GM19467 (cell line): Measurements from ENCODE around the gene TMEM131L.
A peak's percentile ranks its signal among the peaks of the same experiment; 100 is the strongest.
"Not testable (repeated sequence)": the region's sequence is repeated elsewhere in the genome, so short reads cannot be mapped to it uniquely, and the experiment has no call there.

Experiments used
- ATAC-seq: cut with Tn5 transposase; IDR thresholded peaks from one replicate; pipeline ENCODE4 v1.9.1; 2021; ENCODE audit warnings: mild to moderate bottlenecking, moderate library complexity; ENCODE audit not compliant: unreplicated experiment

Gene TMEM131L

DNA sequence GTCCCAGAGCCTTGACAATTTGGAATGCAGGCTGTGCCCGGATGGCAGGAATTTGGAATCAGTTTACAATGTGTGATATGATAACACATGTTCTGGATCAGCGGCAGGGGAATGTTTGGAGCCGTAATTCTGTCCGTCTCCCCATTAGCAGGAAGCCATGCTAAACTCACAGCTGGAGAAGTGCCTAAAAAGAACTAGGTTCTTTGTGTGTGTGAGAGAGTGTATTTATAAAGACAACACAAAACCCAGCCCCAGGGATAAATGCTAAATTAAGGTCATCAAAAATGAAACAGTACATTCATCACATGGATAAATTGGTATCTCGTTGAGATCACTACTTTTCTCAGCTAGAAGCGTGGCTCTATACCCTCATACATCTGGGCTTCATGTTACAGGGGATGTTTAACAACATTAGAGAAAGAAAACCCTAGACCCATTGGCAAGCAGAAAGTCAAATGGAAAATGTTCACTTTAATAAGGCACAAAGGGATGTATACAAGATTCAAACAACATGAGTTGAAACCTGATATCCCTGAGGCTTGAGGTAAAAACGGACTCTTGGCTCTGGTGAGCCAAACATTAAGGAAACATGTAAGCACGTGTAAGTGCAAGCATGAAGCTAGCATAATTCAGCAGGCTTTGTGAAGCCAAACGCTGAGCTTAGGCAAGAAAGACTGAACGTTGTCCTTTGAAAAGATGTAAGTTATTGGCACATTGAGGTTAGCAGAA, 18.0 kb upstream of the TMEM131L start:
- no peak for ATAC-seq

DNA sequence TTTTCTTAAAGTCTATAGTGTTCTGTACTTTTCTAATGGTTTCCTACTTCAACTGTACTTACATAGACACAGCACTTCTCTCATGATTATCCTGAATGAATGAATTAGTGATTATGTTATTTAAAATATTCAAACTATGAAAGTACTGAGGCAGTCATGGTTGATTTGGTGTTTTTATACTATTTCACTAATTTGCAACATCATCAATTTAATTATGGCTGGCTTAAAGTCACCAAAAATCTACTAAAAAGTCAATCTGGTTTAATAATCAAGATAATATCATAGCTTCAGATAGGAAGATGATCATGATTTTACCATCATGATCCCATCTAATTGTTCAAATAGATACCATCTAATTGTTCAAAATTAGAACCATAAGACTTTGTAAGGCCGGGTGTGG, 16.8 kb upstream of the TMEM131L start:
- ATAC-seq: no peak

DNA sequence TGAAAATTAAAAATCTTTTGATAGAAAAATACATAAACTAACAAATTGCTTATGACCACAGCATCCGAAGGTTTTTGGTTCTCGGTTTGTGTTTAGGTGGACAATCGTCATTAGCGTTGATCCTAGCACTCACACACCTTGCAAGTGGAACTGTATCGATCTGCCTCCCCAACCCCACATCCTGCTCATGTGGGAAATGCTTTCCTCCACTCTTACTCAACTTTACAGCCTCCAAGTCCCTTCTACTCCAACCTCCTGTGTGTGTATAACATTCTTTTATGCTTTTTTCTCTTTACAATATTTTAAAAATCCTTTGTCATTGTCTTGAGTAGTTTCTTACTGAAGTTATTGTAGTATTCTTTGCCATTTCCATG, 15.6 kb upstream of the TMEM131L start:
- ATAC-seq: peak; percentile 34

DNA sequence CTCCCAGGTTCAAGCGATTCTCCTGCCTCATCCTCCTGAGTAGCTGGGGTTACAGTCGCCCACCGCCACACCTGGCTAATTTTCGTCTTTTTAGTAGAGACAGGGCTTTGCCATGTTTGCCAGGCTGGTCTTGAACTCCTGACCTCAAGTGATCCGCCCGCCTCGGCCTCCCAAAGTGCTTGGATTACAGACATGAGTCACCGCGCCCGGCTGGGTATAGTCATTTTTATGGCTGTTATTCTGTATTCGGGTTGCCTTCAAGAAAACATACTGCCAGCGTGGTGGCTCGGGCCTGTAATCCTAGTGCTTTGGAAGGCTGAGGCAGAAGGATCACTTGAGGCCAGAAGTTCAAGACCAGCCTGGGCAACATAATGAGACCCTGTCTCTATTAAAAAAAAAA, 15.0 kb upstream of the TMEM131L start:
- ATAC-seq: not testable (repeated sequence)

DNA sequence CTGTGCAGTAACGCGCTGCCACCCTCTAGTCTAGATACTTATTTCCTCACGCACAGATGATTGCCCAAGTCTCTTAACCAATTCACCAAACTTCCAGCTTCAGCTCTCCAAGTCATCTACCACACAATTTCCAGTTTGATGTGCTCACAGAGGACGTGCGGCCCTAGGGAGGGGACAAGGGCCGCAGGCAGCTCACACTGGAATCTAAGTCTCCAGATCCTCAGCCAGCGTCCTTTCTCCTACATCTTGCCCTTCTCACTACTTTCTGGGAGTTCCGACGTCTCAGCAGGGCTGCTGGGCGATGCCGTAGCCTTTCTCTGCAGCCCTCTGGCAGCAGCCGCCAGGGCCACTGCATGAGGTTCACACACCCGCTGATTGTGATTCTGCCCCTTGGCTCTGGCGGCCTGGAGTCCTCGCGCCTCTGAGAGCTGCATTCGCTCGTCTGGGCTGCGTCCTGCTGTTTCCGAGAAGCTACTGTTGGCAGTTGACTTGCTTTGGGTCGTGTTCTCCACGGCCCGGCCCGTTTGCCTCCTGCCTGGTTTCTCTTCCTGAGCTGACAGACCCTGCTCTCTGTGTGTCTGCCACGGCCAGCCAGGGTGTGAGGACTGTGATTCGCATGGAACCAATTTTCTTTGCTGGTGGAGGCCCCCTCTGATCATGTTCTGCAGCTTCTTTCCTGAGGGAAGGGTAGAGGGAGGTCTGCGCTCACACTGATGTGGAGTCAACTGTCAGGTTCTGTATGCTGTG, 14.1 kb upstream of the TMEM131L start:
- ATAC-seq: no peak

DNA sequence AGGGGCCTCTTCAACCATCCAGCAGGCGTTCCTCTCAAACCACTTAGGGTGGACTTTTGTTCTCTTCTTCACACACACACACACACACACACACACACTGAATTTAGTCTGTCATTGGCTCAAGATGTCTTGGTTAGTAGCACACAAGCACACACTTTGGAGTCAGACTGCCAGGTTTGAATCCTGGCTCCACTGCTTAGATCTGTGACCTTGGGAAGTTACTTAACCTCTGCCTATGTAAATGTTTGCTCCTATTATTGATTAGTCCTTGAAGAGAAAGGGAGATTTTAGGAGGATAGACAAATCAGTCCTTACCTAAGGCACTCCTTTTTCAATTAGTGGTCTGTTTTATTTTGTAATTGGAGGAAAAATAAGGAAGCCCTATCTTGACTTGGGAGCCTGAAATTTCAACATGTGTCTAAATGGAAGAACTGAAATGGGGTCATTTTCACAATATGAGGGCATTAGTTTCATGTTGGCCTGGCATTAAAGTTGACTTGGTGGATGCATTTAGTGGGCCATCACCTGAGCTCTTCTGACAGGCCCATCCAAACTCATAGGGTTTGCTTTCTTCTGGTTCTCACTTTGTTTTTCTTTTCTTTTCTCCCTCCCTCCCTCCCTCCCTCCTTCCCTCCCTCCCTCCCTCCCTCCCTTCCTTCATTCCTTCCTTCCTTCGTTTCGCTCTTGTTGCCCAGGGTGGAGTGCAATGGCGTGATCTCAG, 13.3 kb upstream of the TMEM131L start:
- ATAC-seq: no peak

DNA sequence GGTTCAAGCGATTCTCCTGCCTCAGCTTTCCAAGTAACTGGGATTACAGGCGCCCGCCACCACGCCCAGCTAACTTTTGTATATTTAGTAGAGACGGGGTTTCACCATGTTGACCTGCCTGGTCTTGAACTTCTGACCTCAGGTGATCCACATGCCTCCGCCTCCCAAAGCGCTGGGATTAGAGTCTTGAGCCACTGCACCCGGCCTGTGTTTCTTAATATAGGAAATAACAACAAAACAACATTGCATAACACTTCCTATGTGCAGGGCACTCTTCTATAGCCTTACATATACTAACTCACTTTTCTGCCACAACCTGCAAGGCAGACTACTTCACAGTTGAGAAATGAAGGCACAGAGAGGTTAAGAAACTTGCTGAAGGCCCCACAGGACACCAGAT, 12.8 kb upstream of the TMEM131L start:
- ATAC-seq: no peak

DNA sequence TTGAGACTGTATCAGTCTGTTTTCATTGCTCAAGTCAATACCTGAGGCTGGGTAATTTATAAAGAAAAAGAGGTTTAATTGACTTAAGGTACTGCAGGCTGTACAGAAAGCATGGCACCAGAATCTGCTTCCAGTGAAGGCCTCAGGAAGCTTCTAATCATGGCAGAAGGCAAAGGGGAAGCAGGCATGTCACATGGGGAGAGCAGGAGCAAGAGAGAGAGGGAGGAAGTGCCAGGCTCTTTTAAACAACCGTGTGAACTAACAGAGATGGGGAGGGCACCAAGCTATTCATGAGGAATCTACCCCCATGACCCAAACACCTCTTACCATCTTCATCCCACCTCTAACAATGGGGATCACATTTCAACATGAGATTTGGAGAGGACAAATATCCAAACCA, 7.2 kb upstream of the TMEM131L start:
- no peak for ATAC-seq

DNA sequence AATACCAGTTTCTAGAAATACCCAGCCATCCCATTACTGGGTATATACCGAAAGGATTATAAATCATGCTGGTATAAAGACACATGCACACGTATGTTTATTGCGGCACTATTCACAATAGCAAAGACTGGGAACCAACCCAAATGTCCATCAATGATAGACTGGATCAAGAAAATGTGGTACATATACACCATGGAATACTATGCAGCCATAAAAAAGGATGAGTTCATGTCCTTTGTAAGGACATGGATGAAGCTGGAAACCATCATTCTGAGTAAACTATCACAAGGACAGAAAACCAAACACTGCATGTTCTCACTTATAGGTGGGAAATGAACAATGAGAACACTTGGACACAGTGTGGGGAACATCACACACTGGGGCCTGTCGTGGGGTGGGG, 4.6 kb upstream of the TMEM131L start:
- ATAC-seq: not testable (repeated sequence)

DNA sequence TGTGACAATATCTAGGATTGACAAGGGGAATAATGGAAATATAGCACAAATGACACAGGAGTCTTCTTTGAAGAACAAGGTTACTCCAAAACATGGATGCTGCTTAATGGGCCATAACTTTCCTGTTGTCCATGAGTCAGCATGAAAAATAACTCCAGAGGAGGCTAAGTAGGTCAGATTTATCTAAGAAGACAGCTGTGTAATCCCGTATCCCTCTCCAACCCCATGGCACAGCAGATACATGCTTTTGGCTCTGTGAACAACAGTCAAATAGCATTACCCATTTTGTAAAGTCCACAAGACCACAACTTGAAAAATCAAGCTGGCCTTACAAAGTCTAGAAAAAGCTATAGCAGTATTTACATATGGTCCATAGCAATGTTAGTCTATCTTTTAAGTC, 2.1 kb upstream of the TMEM131L start:
- no peak for ATAC-seq

DNA sequence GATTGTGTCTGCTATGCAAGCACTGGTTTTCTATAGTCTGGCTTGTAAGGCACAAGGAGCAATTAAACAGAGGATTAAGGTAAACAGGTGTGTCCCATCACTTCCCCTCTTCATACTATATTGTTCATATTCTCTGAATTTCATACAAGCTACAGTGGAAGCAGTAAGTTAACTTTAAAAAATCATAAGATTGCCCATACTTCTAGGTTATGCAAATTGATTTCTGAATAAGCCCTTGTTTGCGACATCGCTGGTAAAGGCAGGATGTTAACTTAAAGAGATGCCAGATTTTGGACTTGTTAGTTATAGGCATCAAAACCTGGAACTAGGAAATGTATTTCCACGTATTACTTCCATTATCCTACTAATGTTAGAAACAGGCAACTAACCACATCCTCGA, 1.0 kb upstream of the TMEM131L start:
- no peak for ATAC-seq

DNA sequence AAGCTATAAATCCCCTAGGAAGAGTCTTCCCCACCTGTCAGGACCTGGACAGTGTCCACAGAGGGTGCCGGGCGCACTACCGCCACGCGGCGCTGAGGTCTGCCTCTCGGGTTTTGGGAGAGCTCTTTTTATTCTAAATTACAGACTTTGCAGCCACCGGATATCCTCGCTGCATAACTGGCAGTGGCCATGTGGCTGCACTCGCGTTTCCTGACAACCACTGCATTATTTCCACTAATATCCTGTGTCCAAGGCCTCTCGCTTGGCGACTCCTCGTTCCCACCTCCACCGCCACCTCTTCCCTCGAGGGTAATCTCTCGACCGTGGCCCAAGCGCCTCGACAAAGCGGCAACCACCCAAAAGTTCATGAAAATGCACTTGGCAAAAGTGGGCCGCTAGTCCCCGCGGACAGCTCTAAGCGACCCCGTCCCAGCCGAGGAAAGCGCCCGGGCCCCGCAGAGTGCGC, 512 bp upstream of the TMEM131L start:
- peak; percentile 1 for ATAC-seq

DNA sequence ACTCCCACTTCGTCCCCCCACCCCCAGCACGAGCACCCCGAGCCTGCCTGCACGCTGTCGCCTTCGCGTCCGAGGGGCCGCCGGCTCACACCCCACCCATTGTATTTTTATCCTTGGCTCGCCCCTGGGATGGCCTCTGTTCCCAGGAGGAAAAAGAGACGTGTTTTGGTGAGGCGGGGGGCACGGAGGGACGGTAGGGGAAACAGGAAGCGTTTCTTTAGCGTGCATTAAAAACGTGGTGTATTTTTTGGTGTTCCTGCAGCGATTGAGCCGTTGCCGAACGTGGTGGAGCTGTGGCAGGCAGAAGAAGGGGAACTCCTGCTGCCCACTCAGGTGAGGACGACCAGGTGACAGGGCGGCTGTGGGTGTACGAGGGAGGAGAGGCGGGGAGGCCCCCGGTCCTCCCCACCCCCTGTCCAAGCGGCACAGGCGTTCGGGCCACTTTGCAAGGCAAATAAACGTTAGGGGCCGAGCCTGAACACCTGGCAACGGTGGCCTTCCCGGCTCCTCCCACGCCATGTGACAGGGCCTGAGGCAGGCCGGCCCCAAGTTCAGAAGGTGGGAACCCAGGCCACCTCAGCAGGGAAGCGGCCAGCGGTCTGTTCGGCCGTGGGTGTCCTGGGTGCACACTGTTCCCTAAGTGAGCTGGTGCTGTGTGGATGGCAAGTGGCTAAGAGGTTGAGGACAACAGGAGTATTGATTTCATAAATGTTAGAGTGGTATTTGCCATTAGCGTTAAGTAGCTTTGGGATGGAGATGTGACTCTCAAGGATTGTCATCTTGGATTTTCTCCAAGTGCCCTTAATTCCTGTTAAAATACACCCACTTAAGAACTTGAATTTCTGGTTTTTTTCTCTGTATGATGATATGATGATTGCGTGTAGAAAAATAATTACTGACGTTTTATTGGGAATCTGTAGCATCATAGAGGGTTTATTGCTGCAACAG, 1.1 kb downstream of the TMEM131L start:
- ATAC-seq: peak; percentile 52

DNA sequence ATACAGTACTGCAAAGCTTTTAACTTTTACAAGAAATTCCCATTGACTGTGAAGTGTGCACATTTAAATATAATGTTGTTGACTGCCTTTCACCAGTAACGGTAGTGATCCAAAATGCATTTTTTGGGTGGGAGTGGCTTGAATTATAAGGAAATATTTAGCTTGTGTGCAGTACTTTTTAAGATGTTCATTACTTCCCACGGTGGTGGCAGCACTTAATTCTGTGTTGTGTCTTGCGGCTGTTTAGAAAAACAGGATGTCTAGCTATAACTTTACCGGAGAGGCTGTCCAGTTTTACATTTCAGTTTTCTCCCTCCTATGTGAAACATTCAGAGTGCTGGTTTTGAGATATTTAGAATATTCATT, 1.7 kb downstream of the TMEM131L start:
- ATAC-seq: no peak

DNA sequence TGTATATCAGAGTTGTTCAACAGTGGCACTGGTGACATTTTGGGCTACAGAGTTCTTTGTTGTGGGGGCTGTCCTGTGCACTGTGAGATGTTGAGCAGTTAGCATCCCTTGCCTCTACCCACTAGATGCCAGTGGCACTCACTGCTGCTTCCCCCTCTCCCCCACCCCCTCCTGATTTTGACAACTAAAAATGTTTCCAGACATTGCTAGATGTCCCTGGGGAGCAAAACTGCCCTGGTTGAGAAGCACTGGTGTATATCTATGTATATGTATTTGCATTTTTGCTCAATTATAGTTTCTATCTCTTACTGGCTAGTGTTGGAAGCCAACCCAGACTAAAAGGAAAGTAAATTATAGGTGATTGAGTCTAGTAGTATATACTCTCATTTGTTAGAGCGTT, 2.4 kb downstream of the TMEM131L start:
- ATAC-seq: peak; percentile 22

DNA sequence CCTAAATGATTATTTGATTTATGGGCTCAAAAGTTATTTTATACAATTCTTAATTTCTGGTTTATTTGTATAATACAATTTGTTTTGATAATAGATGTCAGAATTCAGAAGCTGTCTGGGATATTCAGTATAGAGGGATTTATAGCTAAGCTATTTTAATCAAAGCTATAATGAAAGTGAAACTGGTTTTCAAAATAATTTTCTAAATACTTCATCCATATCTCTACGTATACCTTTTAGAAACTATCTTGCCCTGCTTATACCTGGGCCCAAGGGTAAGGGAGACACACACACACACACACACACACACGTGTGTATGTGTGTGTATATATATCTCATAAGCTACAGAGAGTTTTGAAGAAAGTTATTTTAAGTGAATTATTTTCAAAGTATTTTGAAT, 2.9 kb downstream of the TMEM131L start:
- no peak for ATAC-seq

DNA sequence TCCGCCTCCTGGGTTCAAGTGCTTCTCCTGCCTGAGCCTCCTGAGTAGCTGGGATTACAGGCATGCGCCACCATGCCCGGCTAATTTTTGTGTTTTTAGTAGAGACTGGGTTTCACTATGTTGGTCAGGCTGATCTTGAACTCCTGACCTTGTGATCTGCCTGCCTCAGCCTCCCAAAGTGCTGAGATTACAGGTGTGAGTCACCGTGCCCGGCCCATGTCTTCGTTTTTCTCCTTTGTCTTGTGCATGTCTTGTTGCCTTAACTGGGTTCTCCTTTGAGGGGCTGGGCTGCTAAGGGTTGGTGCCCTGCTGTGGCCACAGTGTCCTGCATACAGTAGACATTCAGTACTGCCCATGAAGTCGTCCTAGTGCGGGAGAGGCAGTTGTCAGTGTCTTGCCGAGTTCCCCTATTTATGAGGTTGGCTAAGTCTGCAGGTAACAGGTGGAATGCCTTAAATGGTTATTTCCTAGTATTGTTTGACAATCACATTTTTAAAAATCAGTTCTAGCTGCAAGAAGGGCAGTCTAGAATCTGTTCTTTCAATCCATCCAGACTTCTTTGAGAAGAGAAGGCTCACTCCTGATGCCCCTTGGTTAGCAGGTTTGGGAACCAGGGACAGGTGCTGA, 5.0 kb downstream of the TMEM131L start:
- ATAC-seq: not testable (repeated sequence)

DNA sequence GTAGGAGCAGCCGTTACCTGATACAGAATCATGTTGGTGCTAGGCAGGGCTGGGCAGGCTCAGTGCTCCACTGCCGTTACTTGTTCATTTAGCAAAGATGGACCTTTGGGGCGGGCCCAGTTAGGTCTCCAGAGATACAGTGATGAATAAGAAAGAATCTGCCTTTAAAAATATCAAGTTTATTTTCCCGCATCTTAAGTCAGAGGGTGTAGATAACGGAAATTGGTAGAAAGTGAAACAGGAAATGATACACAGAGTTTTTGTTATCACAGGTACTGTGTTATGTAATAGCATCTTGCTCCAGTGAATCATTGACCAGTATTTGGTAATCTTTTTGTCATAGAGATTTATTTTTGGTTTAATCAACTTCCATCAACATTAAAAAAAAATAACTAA, 5.5 kb downstream of the TMEM131L start:
- ATAC-seq: peak; percentile 33

DNA sequence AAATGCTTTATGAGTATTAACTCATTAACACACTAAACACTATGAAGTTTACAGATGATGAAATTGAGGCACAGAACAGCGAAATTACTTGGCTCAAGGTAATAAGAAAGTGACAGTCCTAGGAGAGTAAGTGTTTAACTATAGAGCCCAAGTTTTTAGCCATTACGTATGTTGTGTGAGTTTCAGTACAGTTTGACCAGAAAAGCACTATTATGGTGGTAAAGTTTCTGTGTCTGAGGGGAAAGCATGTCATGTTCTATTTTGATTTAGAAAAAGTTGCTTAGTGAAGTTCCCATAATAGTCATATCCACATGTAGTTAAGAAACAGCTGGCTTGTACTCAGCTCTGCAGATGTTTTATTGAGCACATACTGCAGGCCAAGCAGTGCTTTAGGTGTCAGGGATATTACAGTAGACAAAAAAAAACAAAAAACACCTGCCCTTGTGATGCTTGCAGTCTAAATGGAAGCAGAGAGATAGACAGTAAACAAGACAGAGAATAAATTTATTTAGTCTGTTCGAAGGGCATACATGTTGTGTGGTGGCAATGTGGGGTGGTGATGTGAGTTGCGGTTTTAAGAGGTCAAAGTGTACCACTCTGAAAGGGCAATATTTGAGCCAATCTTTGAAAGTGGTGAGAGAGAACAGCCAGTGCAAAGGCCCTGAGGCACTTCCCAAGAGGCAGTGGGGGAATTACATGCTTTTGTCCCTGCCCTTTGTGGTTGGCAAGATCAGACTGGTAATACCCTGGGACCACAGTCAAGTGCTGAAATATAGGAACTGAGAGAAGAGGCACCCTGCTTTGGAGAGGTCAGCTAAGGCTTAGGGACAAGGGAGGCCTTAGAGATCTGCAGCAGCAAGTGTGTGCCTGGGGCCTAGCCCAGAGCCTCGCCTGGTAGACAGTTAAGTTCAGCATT, 6.2 kb downstream of the TMEM131L start:
- ATAC-seq: peak; percentile 39
